RPMI7951 (cell line): ENCODE results near the gene CSTPP1. TPM values are rescaled to one million over a fixed set of nuclear protein-coding genes. Genes with fewer than 3 reads are reported as not detected.
"Not testable (repeated sequence)": the region's sequence is repeated elsewhere in the genome, so short reads cannot be mapped to it uniquely, and the experiment has no call there.

Source experiments
- DNase-seq: peaks from one replicate; pipeline ENCODE4 v3.0.0-alpha.2; 2012; ENCODE audit warnings: low read depth
- total RNA-seq: library from RNA; depleted of rRNA; stranded (reverse); fragments of >200 nt; shearing (Covaris generic); gene quantifications from 2 replicates; pipeline ENCODE4 v1.2.3, GENCODE V29; 2014

CSTPP1 gene
- total RNA-seq, 1 experiment from 2014 or later = 33.9 TPM

DNA sequence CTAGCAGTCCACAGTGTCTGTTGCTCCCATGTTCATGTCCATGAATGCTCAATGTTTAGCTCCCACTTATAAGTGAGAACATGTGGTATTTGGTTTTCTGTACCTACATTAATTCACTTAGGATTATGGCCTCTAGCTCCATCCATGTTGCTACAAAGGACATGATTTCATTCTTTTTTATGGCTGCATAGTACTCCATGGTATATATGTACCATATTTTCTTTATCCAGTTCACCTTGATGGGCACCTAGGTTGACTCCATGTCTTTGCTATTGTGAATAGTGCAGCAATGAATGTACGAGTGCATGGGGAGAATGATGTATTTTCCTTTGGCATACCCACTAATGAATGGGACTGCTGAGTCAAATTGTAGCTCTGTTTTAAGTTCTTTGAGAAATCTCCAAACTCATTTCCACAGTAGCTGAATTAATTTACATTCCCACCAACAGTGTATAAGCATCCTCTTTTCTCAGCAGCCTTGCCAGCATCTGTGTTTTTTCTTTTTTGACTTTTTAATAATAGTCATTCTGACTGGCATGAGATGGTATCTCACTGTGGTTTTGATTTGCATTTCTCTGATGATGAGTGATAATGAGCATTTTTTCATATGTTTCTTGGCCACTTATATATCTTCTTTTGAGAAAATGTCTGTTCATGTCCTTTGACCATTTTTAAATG is 53.4 kb downstream of the CSTPP1 start:
- DNase-seq = not testable (repeated sequence)

DNA sequence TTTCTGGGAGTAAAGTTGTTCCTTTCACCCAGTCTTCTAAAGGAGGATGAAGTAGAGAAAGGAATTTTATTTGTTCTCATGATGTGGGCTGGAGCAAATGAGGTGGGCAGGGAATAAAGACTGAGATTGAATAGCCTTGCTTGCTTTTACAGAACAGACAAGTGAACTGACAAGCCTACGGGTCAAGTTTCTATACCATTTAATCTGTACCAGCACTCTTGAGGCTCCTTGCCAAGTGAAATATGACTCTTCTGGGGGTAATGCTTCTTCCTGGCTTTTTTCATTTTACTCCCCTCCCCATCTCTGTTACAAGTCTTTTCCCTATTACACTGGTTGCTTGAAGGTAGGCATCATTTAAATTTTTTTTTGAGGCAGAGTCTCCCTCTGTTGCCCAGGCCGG is 54.8 kb downstream of the CSTPP1 start:
- no peak for DNase-seq

DNA sequence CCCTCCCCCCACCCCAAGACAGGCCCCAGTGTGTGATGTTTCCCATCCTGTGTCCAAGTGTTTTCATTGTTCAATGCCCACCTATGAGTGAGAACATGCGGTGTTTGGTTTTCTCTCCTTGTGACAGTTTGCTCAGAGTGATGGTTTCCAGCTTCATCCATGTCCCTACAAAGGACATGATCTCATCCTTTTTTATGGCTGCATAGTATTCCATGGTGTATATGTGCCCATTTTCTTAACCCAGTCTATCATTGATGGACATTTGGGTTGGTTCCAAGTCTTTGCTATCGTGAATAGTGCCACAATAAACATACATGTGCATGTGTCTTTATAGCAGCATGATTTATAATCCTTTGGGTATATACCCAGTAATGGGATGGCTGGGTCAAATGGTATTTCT is 55.8 kb downstream of the CSTPP1 start:
- DNase-seq = not testable (repeated sequence)

DNA sequence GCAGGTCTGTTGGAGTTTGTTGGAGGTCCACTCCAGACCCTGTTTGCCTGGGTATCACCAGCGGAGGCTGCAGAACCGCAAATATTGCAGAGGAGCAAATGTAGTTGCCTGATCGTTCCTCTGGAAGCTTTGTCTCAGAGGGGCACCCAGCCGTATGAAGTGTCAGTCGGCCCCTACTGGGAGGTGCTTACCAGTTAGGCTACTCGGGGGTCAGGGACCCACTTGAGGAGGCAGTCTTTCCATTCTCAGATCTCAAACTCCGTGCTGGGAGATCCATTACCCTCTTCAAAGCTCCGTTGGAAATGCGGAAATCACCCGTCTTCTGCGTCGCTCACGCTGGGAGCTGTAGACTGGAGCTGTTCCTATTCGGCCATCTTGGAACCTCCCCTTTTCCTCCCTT is 61.2 kb downstream of the CSTPP1 start:
- DNase-seq = not testable (repeated sequence)

DNA sequence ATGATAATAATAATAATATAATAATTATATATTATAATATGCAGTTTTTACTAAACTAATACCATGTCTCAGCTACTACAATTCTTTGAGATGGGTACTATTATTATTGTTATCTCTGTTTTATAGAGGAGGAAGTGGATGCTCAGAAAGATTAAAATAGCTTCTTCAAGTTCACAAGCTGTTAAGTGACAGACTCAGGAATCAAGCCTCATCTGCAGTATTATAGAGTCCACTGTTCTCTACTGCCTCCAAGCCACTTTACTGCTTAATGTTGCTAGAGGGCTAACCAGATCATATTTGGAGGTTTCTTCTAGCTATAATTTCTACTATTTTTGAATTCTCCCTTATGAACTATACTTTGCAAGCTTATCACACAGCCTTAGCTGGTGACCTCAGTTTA is 62.7 kb downstream of the CSTPP1 start:
- DNase-seq = no peak

DNA sequence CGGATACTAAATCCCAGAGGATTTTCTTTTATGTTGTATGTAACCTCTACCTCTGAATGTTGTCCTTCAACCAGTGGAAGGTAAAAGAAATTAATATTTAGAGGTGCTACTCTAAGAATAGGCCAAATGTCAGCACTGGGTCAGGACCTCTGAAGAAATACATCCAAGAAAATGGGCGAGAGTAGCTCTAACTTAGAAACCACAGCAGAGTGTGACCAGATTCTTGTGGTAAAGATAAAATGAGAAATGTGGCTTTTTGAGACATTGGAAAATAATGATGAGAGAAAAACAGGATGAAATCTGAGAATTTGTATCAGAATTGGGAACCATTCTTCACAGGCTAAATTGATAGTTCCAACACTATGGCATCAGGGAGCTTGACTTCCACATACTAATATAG is 63.5 kb downstream of the CSTPP1 start:
- DNase-seq = no peak

DNA sequence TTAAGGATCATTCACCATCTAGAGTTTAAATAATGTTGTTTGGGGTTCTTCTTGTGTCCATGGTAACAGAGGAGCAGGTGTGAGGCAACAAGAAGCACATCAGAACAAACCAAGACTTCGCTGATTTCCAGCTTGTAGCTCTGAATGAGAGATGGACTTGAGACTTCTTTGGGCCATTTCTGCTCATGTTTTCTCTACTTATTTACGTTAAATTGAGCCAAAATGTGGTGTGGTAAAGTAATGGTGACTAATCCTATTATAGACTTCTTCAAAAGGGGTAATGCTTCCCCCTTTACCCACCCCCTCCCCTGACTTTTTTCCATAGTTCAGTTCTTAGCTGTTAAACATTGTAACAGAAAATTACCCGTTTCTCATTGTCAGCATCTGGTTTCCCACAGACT is 65.2 kb downstream of the CSTPP1 start:
- no peak for DNase-seq

DNA sequence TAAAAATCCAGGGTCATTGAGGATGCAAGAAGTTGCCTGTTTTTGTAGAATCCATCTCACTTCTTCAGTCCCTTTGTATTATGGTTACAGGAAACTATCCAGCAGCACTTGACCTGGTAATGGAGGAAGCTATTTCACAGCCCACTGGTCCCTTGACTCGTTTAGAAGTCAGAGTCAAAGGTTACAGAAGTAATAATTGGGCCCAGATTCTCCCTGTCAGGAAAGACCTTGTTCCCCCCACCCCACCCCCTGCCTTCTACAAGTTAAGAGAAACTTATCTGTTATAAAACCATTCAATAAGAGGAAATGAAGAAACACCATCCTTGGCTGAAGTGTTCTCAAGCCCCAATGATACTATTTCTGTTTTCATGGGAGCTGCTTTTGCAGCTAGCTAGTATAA is 65.8 kb downstream of the CSTPP1 start:
- DNase-seq = no peak

DNA sequence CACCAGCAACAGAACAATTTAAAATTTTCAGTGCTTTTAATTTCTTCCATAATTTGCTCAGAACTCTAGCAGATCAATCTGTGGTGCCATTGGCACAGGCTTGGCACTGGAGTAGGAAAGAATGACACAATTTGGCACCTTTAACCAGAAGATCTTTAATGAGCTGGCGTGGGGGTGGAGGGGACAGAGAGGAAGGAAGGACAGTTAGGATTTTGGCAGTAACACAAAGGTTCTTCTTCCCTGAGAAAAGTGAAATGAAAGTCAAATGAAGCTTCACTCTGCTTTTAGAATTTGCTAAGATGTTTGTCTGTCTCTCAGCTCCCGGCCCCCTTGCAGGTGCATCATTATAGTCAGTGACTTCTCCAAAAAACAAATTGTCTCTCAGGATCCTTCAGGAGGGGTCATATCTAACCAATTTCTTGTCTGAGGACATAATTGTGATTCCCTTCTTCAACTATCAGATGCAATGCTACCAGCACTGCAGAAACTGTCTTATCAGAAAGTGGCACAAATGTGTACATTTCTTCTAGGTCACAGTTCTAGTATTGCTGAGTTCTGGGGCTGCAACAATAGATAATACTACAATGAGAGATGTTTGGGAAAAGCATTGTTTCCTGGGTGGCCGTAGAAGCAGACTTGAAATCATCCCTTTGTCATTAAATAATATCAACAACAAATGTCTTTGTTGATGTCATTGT is 66.8 kb downstream of the CSTPP1 start:
- DNase-seq = peak; percentile 16

DNA sequence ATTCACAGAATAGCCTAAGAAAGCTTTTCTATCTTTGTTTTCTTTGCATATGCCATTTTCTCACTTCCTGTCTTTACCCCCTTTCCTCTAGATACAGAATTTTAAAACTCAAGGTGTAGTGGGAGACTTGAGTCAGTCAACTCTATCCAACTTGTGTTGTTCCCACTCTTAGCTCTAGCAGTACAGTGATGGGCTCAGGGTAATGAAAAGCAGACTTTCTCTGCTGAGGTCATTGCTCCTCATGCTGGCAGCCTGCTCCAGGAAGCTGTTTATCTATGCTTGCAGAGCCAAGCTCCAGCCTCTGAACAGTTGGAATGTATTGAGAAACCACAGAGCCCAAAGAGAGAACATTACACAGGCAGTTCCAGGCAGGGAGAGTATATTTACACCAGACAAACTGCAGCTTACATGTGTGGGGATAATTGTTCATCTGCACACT is 68.1 kb downstream of the CSTPP1 start:
- DNase-seq = peak; percentile 90

DNA sequence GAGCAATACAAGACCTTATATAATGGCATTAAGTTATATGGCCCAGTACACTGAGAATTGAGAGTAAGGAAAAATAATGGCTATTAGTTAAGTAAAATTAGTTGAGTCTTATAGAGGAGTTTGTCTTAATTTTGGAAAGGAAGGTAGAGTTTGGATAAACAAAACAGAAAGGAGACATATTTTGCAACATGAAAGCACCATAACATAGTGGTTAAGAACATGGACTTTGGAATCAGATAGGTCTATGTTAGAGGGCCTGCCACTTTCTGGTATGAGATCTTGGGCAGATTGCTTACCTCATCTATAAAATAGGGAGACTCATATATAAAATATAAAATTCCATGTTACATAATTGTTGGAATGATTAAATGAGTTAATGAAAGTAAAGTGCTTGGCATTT is 68.9 kb downstream of the CSTPP1 start:
- DNase-seq = no peak

DNA sequence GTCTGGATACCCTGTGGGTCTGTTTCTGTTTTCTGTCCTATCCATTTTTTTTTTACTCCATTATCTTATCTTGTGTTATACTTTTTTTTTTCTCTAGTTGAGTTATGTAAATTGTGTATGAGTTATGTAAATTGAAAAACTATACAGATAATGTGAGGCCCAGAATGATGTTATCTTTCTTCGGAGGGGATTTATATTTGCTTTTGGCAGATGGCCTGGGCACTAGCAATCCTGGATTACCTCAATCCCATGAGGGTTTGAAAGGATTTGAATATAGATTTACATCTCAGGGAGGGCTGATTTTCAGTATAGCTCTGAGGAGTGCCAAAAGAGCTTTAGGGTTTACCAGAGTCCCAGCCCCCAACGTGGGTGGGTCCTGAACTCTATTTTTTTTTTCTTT is 71.0 kb downstream of the CSTPP1 start:
- no peak for DNase-seq

DNA sequence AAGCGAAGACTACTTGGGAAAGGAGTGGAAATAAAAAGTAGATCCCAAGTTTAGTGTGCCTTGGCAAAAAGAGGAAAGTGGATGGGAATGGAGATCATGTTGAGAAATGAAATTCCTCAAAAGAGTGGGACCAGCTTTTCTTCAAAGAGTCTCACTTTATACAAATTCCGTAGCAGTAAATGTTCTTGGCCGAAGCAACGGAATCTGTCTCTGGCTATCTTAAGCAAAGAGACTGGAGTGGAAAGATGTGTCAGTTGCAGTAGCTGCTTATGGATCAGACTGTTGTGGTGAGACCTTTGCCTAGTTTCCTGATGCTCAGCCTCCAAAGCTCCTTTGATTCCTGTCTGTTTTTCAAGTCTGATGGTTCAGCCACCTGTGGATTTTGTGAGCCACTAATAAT is 73.6 kb downstream of the CSTPP1 start:
- DNase-seq = no peak

DNA sequence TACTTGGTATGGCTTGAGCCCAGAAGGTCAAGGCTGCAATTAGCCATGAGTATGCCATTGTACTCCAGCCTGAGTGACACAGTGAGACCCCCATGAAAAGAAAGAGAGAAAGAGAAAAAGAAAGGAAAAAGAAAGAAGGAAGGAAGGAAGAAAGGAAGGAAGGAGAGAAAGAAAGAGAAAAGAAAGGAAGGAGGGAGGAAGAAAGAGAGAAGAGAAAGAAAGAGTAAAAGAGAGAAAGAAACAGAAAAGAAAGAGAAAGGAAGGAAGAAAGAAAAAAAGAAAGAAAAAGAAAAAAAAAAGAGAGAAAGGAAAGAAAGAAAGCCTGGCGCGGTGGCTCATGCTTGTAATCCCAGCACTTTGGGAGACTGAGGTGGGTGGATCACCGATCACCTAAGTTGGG is 77.5 kb downstream of the CSTPP1 start:
- DNase-seq = no peak

DNA sequence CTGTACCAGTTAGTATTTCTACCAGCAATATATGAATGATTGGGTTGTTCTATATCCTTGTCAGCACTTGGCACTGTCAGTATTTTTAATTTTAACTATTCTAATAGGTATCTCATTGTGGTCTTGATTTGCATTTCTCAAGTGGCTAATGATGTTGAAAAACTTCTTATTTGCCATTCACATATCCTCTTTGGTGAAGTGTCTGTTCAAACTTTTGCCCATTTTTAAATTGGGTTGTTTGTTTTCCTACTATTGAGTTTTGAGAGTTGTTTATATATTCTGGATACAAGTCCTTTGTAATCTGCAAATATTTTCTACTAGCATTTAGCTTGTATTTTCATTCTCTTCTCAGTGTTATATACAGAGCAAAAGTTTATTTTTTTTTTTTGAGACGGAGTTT is 82.1 kb downstream of the CSTPP1 start:
- no peak for DNase-seq

DNA sequence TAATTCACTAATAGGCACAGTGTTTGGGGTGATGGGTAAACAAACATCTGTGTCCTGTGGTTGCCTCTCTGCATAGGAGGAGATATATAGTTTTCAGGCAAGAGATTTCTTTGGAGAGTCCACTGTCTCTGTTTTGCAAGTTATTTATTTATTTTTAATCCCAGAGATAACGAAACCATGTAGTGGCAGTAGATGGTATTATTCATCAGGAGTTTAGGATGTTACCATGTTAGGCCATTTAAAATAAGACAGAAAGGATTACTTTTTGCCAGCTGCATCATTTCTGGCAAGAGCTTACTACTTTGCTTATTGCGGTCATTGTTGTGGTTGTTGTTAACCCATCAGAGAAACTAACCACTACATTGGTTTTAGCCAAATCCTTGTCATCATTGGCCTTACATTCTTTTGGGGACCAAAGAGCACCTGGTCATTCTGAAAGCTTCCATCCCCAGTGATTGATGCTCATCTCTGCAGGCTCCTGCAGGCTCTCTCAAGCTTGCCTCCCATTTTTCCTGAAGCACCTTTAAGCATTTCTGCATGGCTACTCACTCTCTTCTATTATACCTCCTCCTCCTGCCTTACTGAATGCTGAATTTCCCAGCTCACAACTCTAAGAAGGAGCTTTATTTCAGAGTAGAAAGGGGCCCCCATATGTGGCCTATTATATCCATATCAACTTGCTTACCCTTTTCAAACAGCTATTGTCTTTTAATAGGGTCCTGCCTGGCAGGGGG is 84.4 kb downstream of the CSTPP1 start:
- DNase-seq = no peak

DNA sequence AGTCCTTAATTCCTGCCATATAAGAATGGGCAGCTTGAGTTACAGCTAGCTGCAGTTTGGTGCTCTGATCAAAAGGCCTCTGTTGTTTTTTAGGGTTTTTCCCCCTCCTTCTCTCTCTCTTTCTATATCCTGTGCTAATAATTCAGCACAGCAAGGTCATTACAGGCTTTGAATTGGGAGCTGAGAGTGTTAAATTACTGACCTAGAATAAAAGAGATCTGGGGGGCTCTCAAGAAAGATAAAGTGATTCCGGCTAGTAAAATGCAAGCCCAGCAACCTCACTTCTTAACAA is 84.9 kb downstream of the CSTPP1 start:
- DNase-seq = no peak

DNA sequence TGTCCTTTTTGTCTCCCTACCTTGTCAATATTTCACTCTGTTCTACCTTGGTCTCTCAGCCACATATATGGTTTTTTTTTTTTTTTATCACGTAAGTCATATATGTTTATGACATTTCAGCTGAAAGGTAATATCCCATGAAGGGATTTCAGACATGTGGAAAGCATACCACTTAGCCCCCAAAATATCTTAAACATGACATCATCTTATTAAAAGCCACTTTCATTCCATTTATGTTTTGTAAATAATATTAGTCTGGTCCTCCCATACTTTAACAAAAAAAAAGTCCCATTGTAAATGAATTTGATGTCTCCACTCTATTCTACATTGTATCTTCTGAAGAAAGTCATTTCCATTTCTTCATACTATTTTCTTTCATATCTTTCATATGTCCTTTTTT is 85.4 kb downstream of the CSTPP1 start:
- no peak for DNase-seq

DNA sequence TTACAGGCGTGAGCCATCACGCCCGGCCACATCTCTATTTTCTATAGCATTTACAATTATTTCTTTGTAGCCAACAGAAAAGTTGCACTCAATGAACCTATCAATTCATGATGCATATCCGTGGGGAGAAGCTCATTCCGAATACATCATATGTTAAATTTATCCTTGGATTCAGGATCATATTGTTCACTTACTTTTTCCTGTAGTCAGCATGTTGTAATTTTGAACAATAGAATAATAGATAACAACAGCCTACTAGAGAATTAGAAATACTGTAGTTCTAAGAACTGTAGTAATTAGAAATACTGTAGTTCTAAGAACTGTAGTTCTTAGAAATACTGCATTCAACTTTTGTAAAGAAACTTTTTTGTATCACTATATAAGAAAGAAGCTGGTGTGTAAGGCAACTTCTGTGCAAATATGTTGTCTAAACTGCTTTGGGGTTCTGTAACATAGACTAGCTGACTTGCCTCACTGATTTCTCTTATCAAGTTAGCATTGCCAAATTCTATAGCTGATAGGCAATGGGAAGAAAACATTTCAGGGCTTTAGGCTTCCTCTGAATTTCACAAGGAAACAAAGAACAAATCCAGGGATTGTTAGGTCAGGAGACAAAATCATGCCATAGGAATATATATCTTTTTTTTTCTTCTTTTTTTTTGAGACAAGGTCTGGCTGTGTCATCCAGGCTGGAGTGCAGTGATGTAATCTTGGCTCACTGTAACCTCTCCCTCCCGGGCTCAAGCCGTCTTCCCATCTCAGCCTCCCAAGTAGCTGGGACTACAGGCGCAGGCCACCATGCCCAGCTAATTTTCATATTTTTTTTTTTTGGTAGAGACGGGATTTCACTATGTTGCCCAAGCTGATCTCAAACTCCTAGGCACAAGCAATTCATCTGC is 91.9 kb downstream of the CSTPP1 start:
- DNase-seq = no peak

DNA sequence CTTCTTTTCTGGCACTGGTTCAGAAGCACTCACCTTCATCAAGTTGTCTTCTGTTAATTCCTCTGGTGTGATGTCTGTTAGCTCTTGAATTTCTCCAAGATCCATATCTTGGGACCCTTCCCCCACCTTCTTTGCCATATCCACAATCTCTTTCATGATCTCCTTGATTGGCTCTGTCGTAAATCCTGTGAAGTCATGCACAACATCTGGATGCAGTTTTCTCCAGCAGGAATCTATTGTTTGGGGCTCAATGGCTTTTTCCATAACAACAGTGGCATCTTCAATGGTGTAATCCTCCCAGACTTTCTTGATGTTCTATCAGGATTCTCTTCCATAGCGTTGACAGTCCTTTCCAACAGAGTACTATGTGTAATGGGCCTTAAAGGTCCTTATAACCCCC is 96.9 kb downstream of the CSTPP1 start:
- peak; percentile 32 for DNase-seq

DNA sequence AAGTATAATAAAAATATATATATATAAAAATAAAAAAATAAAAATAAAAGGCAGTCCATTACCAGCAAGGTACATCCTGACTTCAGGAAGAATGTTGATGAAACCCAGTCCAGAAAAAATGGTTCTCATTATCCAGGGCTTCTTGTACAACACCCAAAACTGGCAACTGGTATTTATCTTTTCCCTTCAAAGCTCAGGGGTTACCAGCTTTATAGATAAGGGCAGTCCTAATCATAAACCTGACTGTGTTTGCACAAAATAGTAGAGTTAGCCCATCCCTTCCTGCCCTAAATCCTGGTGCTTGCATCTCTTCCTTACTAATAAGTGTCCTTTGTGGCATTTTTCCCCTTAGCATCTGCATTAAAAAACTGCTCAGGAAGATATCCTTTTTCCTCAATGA is 97.5 kb downstream of the CSTPP1 start:
- DNase-seq = no peak

DNA sequence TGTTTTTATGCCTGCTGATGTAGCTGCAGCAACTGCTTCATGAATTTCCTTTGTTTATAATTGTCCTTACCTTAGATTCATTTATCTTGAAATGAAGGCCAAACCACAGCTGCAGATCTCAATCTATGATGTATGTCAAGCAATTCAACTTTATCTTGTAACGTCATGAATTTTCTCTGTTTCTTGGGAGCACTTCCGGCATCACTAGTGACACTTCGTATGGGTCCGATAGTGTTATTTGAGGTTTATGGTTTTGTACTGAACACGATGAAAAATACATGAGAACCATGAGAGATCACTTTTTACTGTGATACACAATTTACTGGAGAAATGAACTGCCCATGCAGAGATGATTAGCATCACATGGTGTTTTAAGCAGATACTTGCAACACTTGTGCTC is 98.5 kb downstream of the CSTPP1 start:
- no peak for DNase-seq
